Neural progenitor cell (in vitro differentiated cells): ENCODE results near the gene SLC41A1.

Source experiments
- CTCF ChIP-seq: fragments of 200-600 bp; sonication (generic); IDR thresholded peaks from 2 replicates; pipeline ENCODE4 v1.5.1; 2017; ENCODE audit warnings: antibody characterized with exemption, mild to moderate bottlenecking
- EZH2 ChIP-seq: fragments of 200-600 bp; sonication (generic); IDR thresholded peaks from 2 replicates; pipeline ENCODE4 v1.6.1; 2017; ENCODE audit warnings: antibody characterized with exemption, mild to moderate bottlenecking, moderate library complexity

- TF ChIP-seq CTCF (no peak), EZH2 (no peak)
Observed at GRCh38 chr1:205766570-205766969, 46.4 kb downstream of the SLC41A1 start.
